Sigmoid colon (tissue), 7 donors: ENCODE data around the gene FAM229B. TPM values are rescaled to one million over a fixed set of nuclear protein-coding genes. Genes with fewer than 3 reads are reported as not detected.

ENCODE experiments used
- DNase-seq: peaks from one replicate; pipeline ENCODE4 v3.0.0-alpha.2; 2019
- H3K27ac ChIP-seq, 4 donors: fragments of 200-600 bp; sonication (generic); one replicate each; pipeline ENCODE4 v1.5.1; 2016 to 2019; ENCODE audit warnings: mild to moderate bottlenecking in 1 of 4
- H3K27me3 ChIP-seq, 3 donors: fragments of 200-600 bp; sonication (generic); one replicate each; pipeline ENCODE4 v1.5.1; 2019; ENCODE audit warnings: mild to moderate bottlenecking in 1 of 3
- H3K36me3 ChIP-seq, 4 donors: fragments of 200-600 bp; sonication (generic); one replicate each; pipeline ENCODE4 v1.5.1; 2016 to 2019
- H3K4me1 ChIP-seq, 4 donors: fragments of 200-600 bp; sonication (generic); one replicate each; pipeline ENCODE4 v1.5.1; 2017 to 2019
- H3K4me3 ChIP-seq, 4 donors: fragments of 200-600 bp; sonication (generic); one replicate each; pipeline ENCODE4 v1.5.1; 2017 to 2019; ENCODE audit warnings: mild to moderate bottlenecking in 2 of 4, moderate library complexity in 1 of 4
- H3K9me3 ChIP-seq, 4 donors: fragments of 200-600 bp in 3 of 4; sonication (generic) in 3 of 4; one replicate each; pipeline versions ENCODE4 v1.5.1 to v1.6.1; 2013 to 2019
- EP300 ChIP-seq, 4 donors: sonication (generic); formaldehyde crosslinking; IDR thresholded peaks; one replicate each; pipeline ENCODE4 v1.6.1; 2017; ENCODE audit warnings: antibody characterized with exemption in 4 of 4
- POLR2A ChIP-seq, 2 donors: fragments of 450-650 bp; IDR thresholded peaks; one replicate each; pipeline ENCODE4 v1.6.1; 2016; ENCODE audit warnings: antibody characterized with exemption in 2 of 2, mild to moderate bottlenecking in 2 of 2, moderate library complexity in 2 of 2
- POLR2AphosphoS5 ChIP-seq, 4 donors: sonication (generic); formaldehyde crosslinking; IDR thresholded peaks; one replicate each; pipeline ENCODE4 v1.6.1; 2017; ENCODE audit warnings: antibody characterized with exemption in 4 of 4
- WGBS, 2 donors: extraction: QIAGEN DNeasy Blood & Tissue Kit; methylation state at CpG; one replicate each; pipeline ENCODE4 v1.1.7; 2013; 5-methylcytosine and 5-hydroxymethylcytosine counted together
- intact Hi-C: fragments of 100-400 bp; cut with DNase I; formaldehyde crosslinking; loops from one replicate; pipeline ENCODE4 v1.15.1; 2023
- polyA plus RNA-seq, 3 donors: library from polyadenylated mRNA; stranded (reverse); fragments of 200-250 nt; gene quantifications; one replicate each; pipeline ENCODE4 v1.2.3, GENCODE V29; 2013
- total RNA-seq, 4 donors: library from RNA; depleted of rRNA; stranded (reverse); fragments of >200 nt; gene quantifications; one replicate each; pipeline ENCODE4 v1.1.0, GENCODE V29; 2016
- TF ChIP-seq, protein P1 (sequence below), 4 experiments: fragments of 450-650 bp in 3 of 4; fragments of 200-600 bp in 1 of 4; IDR thresholded peaks; one replicate each; pipeline ENCODE4 v1.5.1; 2016 to 2019; ENCODE audit warnings: antibody characterized with exemption in 4 of 4, mild to moderate bottlenecking in 3 of 4, moderate library complexity in 2 of 4
- donor health status: healthy with polysubstance abuse.
- donor health status: Bipolar disorder and iron deficiency.
- donor health status: healthy.

Gene FAM229B
- total and polyA plus RNA-seq, 7 donors = 0.46 to 22.2 (median 11.4) TPM

DNA sequence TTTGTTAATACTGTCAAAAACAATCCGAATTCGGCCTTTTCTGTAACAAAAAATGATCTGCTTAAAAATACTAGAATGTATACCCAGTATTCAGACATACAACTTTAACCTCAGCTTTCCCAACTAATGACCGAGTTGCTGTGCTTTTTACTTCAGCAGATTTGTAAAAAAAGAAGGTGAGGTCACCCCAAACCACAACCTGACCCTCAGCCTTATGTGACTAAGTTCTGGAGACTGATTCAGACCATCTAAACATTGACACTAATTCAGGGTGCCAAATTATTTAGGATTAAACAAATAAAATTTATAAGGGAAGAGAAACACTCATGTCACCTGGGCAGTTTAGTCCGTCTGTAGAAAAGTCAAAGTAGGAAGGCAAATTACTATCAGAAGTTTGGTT is 25.8 kb upstream of the FAM229B start:
- intact Hi-C loops = no loop called here
- no peak for TF ChIP-seq POLR2AphosphoS5 (IDR thresholded peaks at IDR 0.05)
- TF ChIP-seq, protein P1, sequence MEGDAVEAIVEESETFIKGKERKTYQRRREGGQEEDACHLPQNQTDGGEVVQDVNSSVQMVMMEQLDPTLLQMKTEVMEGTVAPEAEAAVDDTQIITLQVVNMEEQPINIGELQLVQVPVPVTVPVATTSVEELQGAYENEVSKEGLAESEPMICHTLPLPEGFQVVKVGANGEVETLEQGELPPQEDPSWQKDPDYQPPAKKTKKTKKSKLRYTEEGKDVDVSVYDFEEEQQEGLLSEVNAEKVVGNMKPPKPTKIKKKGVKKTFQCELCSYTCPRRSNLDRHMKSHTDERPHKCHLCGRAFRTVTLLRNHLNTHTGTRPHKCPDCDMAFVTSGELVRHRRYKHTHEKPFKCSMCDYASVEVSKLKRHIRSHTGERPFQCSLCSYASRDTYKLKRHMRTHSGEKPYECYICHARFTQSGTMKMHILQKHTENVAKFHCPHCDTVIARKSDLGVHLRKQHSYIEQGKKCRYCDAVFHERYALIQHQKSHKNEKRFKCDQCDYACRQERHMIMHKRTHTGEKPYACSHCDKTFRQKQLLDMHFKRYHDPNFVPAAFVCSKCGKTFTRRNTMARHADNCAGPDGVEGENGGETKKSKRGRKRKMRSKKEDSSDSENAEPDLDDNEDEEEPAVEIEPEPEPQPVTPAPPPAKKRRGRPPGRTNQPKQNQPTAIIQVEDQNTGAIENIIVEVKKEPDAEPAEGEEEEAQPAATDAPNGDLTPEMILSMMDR (IDR thresholded peaks at IDR 0.05) = no peak
- TF ChIP-seq EP300 (IDR thresholded peaks at IDR 0.05) = no peak
- no peak for TF ChIP-seq POLR2A (IDR thresholded peaks at IDR 0.05)
- Histone ChIP-seq H3K9me3 (no peaks in the 10 kb centered on the region), H3K27ac (no peak overlapping the region), H3K4me3 (no peak overlapping the region), H3K4me1 (no peaks in the 10 kb centered on the region), H3K27me3 (no peaks in the 10 kb centered on the region), H3K36me3 (no peaks in the 10 kb centered on the region)
- WGBS, 2 donors = 90 to 91% methylated on average over 4 of the region's 4 CpGs
- no peak for DNase-seq

DNA sequence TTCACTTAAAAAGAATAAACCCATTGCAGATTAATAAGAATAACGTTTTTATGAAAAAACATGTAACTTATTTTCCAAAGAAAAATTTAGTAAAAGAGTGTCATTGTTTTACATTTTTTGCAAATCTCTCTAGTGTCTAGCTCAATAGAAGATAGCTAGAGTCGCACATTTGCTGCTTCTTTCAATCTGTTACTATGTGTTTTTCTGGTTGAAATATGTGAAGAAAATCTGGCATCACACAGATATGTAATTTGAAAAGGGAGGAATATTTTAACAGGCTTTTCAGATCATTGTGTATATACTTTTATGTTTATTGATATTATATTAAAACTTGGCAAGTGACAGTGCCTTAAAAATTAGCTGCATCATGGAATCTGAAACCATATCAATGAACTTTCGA is 24.4 kb upstream of the FAM229B start:
- H3K27ac ChIP-seq = no peak overlapping the region
- WGBS, 2 donors = 85 to 89% methylated on average over 3 of the region's 3 CpGs
- no peaks in the 10 kb centered on the region for H3K27me3 ChIP-seq
- no peaks in the 10 kb centered on the region for H3K4me1 ChIP-seq
- intact Hi-C loops = no loop called here
- no peaks in the 10 kb centered on the region for H3K36me3 ChIP-seq
- DNase-seq = no peak
- TF ChIP-seq EP300 (IDR thresholded peaks at IDR 0.05) (no peak), POLR2AphosphoS5 (IDR thresholded peaks at IDR 0.05) (no peak), POLR2A (IDR thresholded peaks at IDR 0.05) (no peak)
- TF ChIP-seq, protein P1 (IDR thresholded peaks at IDR 0.05) = no peak
- no peak overlapping the region for H3K4me3 ChIP-seq
- no peaks in the 10 kb centered on the region for H3K9me3 ChIP-seq

DNA sequence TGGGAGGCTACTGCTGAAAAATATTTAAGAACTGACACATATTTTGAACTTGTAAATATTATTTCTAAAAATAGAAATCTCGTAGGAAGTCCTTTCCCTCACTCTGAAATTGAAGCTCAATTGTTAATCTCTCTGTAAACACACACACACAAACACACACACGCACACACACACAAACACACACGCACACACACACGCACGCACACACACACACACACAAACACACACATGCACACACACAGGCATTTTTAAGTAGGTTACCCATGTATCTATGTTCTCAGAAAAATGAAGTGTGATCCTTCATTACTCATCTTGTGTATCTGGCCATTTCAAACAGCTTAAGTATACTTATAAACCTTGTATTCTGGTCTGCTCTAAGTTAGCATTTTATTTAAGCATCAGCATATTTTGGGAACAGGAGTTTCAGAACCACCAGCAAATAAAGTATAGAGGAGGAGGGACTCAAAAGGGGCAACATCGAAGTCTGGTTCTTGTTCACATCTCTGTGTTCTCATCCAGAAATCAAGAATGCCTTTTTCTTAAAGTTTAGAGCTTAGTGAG is 21.9 kb upstream of the FAM229B start:
- H3K4me1 ChIP-seq = no peaks in the 10 kb centered on the region

DNA sequence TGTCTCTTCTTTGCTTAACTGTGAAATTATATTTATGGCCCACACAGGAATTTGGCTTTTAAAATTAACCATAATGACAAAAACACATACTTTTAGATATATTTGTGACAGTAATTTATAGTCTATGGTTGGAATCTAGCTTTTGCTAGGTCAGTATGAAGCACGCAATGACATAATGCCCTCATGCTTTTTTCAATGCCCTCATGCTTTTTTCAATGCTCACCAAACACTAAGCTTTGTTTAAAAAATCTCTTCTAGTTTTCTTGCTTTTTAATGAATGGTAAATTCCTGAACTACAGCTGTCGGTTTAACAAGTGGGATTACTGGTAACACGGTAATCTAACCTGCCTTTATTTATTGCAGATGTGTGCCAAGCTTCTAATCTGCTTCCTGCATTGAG is 20.8 kb upstream of the FAM229B start:
- Histone ChIP-seq H3K9me3 (no peaks in the 10 kb centered on the region), H3K4me3 (no peak overlapping the region), H3K27ac (no peak overlapping the region), H3K4me1 (no peaks in the 10 kb centered on the region), H3K27me3 (no peaks in the 10 kb centered on the region), H3K36me3 (peaks cover 0 to 27% (median 4%) of the 10 kb centered on the region in 4 donors)
- no peak for DNase-seq
- intact Hi-C loops = no loop called here
- TF ChIP-seq EP300 (IDR thresholded peaks at IDR 0.05) = no peak
- no peak for TF ChIP-seq POLR2AphosphoS5 (IDR thresholded peaks at IDR 0.05)
- TF ChIP-seq, protein P1 (IDR thresholded peaks at IDR 0.05) = no peak
- no peak for TF ChIP-seq POLR2A (IDR thresholded peaks at IDR 0.05)
- 50 to 65% methylated on average over 3 of the region's 3 CpGs for WGBS, 2 donors

More for the DNA sequence above, 21.9 kb upstream of the FAM229B start:
- H3K9me3 ChIP-seq = no peaks in the 10 kb centered on the region
- no peak overlapping the region for H3K4me3 ChIP-seq
- 57 to 80% methylated on average over 6 of the region's 6 CpGs for WGBS, 2 donors
- TF ChIP-seq POLR2A (IDR thresholded peaks at IDR 0.05) (no peak), POLR2AphosphoS5 (IDR thresholded peaks at IDR 0.05) (no peak), EP300 (IDR thresholded peaks at IDR 0.05) (no peak)
- TF ChIP-seq, protein P1 (IDR thresholded peaks at IDR 0.05) = no peak
- no peaks in the 10 kb centered on the region for H3K27me3 ChIP-seq
- no peak for DNase-seq
- intact Hi-C loops = no loop called here
- peaks cover 0 to 16% (median 2%) of the 10 kb centered on the region in 4 donors for H3K36me3 ChIP-seq
- H3K27ac ChIP-seq = no peak overlapping the region

DNA sequence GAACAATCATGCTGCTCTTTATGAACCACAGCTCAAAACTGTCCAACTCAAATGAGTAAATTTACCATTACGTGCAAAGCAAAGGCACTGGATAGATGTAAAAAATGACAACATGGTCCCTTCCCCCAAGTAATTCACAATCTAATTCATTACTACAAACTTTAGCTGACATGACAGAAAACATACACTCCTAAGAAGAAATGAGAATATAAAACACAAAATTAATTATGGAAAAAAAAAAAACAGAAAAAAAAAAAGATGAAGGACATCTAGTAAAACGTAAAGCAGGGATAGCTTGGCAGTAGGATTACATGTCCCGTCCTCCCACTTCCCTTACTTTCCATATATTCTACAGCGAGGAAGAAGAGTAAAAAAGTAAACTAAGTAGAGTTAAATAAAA is 5.8 kb upstream of the FAM229B start:
- TF ChIP-seq POLR2A (IDR thresholded peaks at IDR 0.05) (no peak), EP300 (IDR thresholded peaks at IDR 0.05) (no peak), POLR2AphosphoS5 (IDR thresholded peaks at IDR 0.05) (no peak)
- TF ChIP-seq, protein P1 (IDR thresholded peaks at IDR 0.05) = no peak
- peaks cover 0 to 63% (median 2%) of the 10 kb centered on the region in 4 donors for H3K36me3 ChIP-seq
- H3K4me3 ChIP-seq = no peak overlapping the region
- H3K9me3 ChIP-seq = no peaks in the 10 kb centered on the region
- H3K27me3 ChIP-seq = no peaks in the 10 kb centered on the region
- H3K27ac ChIP-seq = no peak overlapping the region
- peaks cover 0 to 11% (median 5%) of the 10 kb centered on the region in 4 donors for H3K4me1 ChIP-seq
- DNase-seq = no peak
- WGBS, 2 donors = 92 to 96% methylated on average over 4 of the region's 4 CpGs
- intact Hi-C loops = loop anchor here (10.0 kb wide), 1 partner anchor 233 kb away; no protein-coding TSS in a partner anchor
